ENCODE data around the gene CHD6.
A peak's percentile ranks its signal among the peaks of the same experiment; 100 is the strongest.

The CHD6 gene

GRCh38 chr20:41622584-41622983, 4.4 kb upstream of the CHD6 start:
- no peak for DNase-seq

DNA sequence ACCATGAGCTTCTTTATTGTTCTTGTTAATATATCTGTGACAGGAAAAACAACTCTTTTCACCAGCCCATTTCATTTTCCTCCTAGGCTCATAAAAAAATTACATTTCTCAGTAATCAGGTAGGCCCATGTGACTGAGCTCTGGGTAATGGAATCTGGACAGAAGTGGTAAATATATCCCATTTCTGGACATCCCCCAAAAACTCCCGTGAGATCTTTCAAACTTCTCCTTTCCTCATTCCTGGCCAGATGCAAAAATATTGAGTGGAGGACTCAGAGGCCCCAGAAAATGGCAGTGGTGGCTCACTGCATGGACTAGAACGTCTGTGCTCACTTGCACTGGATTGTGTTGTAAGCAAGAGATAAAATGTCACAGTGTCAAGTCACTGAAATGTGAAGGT, 3.8 kb upstream of the CHD6 start:
- DNase-seq: no peak

- no peak for DNase-seq
Measured at GRCh38 chr20:41621421-41621820, 3.2 kb upstream of the CHD6 start.

- no peak for DNase-seq
Measured at GRCh38 chr20:41619360-41620100, 1.4 kb upstream of the CHD6 start.

GRCh38 chr20:41618807-41619311, 682 bp upstream of the CHD6 start:
- no peak for DNase-seq

GRCh38 chr20:41617059-41617901, 897 bp downstream of the CHD6 start:
- DNase-seq: peak; percentile 29

DNA sequence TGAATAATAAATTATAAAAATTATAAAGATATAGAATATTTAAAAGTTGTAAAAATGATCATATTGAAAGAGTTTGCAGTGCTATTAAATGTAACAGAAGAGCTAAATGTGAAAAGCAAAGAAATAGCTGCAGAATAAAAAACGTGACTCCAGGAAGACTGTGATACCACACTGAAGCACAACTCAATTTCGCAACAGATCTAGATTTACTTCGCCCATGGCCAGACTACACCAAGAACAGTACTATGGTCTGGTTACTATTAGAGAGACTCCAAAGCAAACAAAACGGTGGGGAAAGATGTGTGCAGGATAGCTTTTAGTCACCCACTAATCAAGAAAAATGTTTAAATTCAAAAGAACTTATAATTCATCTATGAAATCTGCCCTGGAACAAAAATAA, 1.9 kb downstream of the CHD6 start:
- no peak for DNase-seq

DNA sequence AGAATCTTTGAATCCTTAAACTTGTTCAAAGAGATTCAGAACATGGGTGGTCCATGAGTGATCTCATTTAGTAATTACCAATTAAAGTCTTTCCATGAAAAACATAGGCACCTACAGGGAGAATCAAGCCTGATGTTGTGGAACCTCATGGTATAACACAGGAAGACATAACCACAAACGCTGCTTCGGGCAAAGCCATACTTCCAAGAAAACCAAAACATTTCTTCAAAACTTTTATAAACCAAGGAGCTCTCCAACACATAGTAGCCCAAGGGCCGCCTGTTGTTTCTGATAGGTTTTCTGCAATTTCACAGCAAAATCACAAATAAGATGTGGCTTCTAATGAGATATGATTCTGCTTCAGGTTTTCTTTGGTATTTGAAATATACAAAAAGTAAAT, 2.5 kb downstream of the CHD6 start:
- DNase-seq: no peak

DNA sequence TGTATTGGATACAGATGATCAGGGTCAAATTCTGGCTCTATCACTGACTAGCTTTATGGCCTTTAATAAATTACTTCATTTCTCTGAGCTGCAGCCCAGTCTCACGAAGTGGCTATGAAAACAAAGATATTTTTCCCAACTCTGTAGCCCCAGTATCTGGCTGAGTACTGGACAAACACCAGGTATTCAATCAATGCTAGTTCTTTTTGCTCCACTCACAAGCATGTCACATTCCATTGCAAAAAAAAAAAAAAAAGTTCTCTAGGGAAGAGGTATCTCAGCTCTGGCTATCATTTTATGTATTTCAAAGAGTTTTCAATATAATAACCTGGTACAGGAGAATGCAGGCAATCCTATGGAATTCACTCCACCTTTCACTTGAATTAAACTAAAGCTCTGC, 3.1 kb downstream of the CHD6 start:
- DNase-seq: no peak

- no peak for DNase-seq
Measured at GRCh38 chr20:41613321-41613720, 4.9 kb downstream of the CHD6 start.

DNA sequence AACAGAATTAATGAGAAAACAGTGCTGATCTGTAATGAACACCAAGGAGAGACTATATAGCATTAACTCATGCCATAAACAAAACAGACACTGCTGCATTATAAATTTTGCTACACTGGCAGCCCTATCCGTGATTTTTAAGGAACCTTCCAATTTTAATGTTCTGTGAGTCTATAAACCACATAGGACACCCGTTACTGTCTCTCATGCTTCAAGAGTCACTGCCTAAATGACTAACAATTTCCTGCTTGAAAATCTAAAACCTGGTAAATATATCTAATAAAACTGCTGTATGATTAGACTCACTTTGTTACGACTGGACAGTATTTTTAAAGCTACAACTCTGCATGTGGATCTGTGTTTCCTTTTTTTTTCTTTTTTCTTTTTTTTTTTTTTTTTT, 8.7 kb downstream of the CHD6 start:
- DNase-seq: no peak

- DNase-seq: no peak
Measured at GRCh38 chr20:41608606-41609005, 9.6 kb downstream of the CHD6 start.

- no peak for DNase-seq
Measured at GRCh38 chr20:41607791-41608190, 10.4 kb downstream of the CHD6 start.

GRCh38 chr20:41604002-41604401, 14.2 kb downstream of the CHD6 start:
- no peak for DNase-seq

GRCh38 chr20:41601742-41602141, 16.4 kb downstream of the CHD6 start:
- DNase-seq: no peak

- DNase-seq: no peak
Measured at GRCh38 chr20:41600926-41601631, 17.1 kb downstream of the CHD6 start.

DNA sequence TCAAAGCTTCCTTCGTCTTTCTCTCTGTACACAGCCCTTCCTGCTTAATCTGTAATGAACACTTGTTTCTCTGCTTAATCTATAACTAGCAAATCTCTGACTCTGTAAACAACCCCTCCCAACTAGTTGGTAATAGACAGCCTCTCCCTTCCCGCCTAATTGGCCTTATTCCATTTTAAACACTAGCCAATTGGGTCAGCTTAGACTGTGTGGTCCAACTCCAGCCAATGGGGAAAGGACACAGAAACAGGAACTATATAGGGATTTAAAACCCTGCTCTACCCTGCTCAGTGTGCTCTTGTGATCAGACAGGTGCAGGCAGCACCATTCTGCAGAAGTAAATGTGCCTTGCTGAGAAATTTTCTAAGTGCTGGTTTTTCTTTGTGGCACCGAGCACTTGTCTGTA, 18.5 kb downstream of the CHD6 start:
- no peak for DNase-seq

DNA sequence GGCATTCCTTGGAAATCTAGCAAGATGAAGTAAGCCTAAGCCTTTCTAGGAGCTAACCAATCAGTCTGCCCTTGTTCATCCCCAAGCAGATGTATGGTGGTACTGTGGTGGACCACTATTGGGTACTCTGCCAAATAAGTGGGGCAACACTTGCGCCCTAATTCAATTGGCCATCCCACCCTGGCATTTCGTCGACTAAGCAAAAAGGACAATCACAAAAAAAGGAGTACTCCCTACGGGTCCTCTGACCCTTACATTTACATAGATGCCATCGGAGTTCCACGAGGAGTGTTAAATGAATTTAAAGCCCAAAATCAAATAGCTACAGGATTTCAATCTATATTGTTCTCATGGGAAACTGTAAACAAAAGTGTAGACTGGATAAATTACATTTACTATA, 19.5 kb downstream of the CHD6 start:
- DNase-seq: no peak

- no peak for DNase-seq
Measured at GRCh38 chr20:41594514-41595322, 23.5 kb downstream of the CHD6 start.

DNA sequence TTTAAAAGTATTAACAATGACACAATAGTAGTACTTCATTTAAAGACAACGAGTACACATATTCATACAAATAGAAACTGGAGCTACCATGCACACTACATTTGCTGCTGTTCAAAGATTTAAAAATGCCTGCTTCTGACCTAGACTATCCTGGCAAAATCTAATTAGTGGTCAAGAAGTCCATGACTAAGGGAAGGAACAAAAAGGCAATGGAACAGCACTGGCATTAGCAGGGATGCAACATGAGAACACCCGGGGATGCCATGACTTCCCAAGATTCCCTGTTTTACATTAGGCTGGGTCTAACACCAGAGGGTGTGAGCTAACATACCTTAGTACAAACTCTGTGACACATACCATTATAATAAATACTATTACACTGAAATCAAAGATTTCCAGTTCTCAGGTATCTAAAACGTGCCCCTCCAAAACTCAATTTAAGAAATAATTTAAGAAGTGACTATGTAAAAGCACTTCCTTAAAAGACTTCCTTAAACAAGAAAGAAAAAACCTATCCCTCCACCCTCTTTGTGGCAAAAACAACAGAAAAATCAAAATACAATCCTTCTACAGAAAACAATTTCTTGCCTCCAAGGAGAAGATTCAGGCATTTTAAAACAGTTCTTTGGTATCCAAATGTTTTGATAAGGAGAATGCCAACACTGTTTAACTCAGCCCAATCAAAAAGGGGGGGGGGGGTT, 25.5 kb downstream of the CHD6 start:
- DNase-seq: no peak

DNA sequence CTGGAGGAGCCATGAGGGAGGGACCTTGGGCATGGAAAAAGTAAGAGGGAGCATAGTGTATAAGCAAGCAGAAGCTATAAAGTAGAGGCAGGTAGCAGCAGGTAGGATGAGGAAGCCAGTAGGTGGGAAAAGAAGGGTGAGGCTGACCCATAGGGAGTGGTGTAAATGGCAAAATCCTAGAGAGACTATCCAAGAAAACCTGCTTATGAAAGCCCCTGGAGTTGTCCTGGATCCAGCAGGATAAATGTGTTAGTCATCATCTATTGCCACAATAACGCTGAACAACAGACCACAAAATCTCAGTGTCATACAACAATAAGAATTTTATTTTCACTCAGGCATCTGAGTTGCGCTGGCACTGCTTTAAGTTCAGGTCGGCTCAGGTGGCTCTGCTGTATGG, 30.2 kb downstream of the CHD6 start:
- DNase-seq: no peak

DNA sequence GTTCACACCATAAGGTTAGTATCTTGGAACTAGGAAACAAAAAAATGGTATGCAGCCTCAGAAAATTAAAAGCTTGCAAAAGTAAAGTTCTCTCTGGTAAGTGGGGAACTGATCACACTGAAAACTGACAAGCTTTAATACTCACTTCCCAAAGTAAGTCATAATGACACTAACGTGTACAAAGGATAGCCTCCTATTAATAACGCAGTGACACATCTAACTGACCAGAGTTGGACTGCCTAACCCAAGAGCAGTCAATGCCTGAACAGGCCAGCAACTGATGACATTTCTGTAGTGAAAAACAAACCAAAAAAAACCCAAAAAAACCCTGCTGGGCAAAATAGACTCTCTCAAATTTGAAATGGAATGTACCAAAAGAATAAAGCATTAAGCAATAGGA, 30.7 kb downstream of the CHD6 start:
- no peak for DNase-seq
